ENCODE results near the gene FAM111B. TPM values are rescaled to one million over a fixed set of nuclear protein-coding genes. Genes with fewer than 3 reads are reported as not detected.

Gene FAM111B, protein sequence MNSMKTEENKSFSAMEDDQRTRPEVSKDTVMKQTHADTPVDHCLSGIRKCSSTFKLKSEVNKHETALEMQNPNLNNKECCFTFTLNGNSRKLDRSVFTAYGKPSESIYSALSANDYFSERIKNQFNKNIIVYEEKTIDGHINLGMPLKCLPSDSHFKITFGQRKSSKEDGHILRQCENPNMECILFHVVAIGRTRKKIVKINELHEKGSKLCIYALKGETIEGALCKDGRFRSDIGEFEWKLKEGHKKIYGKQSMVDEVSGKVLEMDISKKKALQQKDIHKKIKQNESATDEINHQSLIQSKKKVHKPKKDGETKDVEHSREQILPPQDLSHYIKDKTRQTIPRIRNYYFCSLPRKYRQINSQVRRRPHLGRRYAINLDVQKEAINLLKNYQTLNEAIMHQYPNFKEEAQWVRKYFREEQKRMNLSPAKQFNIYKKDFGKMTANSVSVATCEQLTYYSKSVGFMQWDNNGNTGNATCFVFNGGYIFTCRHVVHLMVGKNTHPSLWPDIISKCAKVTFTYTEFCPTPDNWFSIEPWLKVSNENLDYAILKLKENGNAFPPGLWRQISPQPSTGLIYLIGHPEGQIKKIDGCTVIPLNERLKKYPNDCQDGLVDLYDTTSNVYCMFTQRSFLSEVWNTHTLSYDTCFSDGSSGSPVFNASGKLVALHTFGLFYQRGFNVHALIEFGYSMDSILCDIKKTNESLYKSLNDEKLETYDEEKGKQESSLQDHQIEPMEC
- total RNA-seq = 10 to 100 TPM in 1 of 2 donors, 1 to 10 TPM in 1; 8.6 to 22.3 TPM

DNA sequence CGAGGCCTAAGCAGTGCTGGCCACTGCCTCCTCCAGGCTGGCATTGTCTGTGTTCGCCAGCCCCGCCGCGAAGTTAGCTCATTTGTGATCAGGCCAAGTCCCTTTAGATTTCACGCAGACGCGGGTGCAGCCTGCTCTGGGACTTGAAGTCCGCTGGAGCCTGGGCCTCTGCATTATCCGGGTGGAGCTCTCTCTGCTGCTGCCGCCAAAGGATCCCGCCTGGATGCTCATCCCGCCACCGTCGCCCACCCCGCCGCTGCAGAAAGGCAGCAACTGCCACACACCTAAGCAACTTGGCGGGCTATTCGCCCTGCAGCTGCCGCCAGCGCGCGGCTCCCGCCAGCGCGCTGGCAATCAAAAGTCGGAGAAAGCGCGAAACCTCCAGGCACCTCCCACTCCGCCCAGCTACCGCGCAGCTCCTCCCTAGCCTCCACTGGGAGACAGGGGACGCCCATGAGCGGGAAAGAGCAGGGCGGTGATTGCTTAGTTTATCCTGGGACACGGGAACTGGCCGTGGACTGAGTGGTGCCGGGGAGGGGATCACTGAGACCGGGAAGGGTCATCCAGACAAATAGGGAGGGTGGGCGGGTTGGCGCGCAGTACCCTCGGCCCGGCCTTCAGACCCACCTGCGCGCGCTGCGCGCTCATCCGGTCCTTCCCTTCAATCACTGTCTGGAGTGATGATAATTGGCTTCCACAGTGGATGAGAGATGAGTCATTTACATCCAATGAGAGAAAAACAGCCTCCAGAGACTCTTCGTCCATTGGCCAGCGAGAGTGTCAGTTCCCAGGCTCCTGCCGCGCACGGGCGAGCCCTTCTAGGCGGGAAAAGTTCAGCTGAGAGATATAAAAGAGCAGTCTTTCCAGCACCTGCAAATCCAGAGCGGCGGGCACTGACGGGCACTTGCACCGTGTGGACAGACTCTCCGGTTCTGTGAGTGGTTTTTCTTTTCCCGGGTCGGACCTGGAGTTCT is at the start of gene FAM111B:
Gene FAM111B, plus strand, starts transcription at position 875 of the 974 bp plus-strand sequence. CDS start 2,389 bp downstream, outside the sequence.

DNA sequence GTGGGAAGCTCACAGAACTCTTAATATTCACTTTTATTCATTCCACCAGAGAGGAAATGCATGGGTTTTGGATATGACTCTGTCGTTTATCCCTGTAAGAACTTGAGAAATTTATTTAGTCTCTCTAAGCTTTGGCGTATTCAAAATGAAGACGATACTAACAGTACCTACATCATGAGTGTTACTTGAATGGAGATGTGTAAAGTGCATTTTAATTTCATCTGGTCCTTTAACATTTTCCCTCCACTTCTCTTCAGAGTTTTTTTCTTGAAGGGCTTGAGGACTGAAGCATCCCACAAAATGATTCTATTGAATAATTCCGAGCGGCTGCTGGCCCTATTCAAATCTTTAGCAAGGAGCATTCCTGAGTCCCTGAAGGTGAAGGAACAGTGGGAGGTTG is 21.0 kb upstream of the FAM111B start, which contains the start of gene GLYATL1B:
Gene GLYATL1B, plus strand, starts transcription at position 301 of the 400 bp plus-strand sequence. Its CDS starts 0 bp downstream, at position 301.

DNA sequence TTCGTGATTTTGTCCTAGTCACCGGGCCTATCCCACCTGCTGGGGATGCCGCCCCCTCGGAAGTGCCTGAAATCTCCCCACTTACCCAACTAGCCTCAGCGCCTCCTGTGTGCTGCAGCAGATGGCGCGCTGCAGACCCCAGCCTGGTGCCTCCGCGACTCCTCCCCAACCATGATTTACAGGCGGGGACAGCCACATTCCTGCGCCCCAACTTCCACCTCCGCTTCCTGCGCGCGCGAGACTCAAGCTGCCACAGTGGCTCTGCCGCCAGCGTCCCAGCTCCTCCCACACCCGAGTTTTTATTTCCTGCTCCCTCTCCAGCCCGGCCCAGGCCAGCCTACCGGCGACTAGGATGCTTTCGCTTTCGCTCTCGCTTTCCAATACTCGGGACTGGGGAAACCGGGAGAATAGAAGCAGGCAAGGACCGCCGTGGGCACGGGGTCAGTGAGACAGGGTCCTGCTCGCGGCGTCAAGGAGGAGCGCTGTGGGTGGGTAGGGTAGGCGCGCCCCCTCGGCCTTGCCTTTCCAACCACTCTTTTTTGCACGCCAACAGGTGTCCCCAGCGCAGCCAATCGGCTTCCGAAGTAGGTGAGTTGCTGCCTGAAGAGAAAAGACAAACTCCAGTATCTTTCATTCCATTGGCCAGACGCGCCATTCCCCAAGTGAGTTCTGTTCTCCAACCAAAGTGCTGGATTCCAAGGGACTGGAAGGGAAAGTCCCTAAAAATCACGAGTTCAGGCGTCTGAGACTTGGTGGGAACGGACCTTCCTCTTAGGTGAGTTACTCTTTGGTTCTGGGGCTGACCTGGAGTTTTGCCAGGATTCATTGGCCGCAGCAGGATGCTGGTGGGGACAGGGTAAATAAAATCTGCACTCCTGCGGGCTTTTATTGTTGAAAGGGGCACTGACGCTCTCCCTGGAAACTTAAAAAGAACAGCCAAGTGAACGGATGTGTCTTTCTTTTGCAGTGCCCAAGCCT is 35.8 kb downstream of the FAM111B start, which contains the start of gene FAM111A:
Gene FAM111A, plus strand, starts transcription at position 327 of the 978 bp plus-strand sequence. CDS start 6,017 bp downstream, outside the sequence.

DNA sequence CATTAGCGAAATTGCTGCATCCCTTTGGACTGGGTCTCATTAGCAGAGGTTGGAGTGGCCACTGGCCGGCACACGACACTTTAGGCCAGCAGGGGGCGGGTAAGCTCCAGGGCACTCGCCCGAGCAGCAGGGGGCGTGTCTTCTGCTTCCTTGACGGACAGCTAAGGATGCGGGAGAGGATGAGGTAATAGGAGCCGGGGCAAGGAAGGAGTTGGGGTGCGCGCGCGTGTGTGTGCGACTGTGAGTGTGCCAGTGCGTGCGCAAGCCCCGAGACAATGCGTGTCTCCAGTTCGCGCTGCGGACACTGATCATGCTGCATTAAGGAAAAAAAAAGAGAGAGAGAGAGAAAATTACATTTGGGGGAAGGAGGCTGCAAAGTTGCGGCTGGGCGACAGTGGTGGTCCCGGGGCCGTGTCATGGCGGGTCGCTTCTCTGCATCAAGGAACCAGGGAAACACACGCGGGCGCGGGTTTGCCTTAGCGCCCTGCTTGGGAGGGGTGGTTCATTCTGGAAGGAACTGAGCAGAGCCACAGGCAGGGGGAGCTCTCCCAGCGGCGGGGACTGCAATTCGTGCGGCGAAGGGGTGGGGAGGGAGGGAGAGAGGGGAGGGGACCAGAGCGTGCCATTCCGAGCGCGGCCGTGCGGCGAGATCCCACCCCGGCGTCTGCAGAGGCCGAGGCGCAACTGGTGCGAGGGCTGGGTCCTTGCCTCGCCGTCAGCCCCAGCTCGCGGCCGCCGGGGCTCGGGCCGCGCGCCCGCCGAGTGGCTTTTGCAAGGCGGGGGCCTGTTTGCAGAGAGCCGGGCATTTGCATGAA is 64.7 kb downstream of the FAM111B start, which contains the start of gene DTX4:
Gene DTX4, plus strand, starts transcription at position 625 of the 815 bp plus-strand sequence. CDS start 464 bp downstream, outside the sequence.

Other genes with a start within 250 kb of the FAM111B start
- under 1 TPM in 1 of 2 donors, not detected in 1; 0.33 TPM for gene GLYATL1, start 167.7 kb upstream of the FAM111B start, total RNA-seq
- gene GLYATL1B, start 20.9 kb upstream of the FAM111B start, total RNA-seq = not detected
- gene FAM111A, start 35.6 kb downstream of the FAM111B start, total RNA-seq = 100 to 1,000 TPM in 1 of 2 donors, 10 to 100 TPM in 1; 83.9 to 104 TPM
- gene DTX4, start 64.9 kb downstream of the FAM111B start, total RNA-seq = 10 to 100 TPM in 1 of 2 donors, 1 to 10 TPM in 1; 4.0 to 26.2 TPM
- not detected for gene MPEG1, start 105.7 kb downstream of the FAM111B start, total RNA-seq

Measured in melanocyte of skin (primary cell).